ENCODE results near the gene SSBP1.

GRCh38 chr7:141789917-141790316 is 51.8 kb downstream of the SSBP1 start, which contains the start of gene TAS2R5:
- TF ChIP-seq EZH2 (IDR thresholded peaks at IDR 0.05; ENCODE audit: low read length, unreplicated experiment): no peak
- no peak for TF ChIP-seq CTCF (conservative IDR thresholded peaks at IDR 0.05; ENCODE audit: low read depth, low read length)
